ENCODE data around the gene ZNF98. TPM values are rescaled to one million over a fixed set of nuclear protein-coding genes. Genes with fewer than 3 reads are reported as not detected.

ZNF98 gene
- polyA plus RNA-seq (not detected in 2 replicates), polyA minus RNA-seq (not detected in 2 replicates)

DNA sequence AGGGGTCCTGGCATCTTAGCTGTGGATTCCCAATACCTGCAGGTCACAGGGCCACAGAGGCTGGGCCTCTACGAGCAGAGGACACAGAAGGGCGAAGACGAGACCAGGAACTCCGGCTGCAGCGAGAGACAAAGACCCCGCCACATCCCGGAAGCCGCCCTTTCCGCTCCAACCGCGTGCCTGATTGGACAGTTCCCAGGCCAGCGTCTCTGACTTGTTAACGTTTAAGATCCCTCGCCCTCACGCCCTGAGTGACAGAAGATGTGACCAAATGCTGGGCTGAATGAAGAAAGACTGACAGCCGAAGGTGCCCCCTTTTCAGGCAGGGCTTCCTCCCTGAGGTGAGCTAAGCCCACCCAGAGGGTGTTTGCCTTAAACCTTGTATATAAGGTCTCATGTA lies at the start of gene ZNF98:
Gene ZNF98, minus strand, starts transcription at position 136 of the 400 bp plus-strand sequence. Its CDS starts 122 bp downstream, at position 14.
- Histone ChIP-seq H3K9ac (ENCODE audit: low read length) (no peak within 1 kb of the TSS), H3K9me2 (ENCODE audit: insufficient read depth, low read length) (no peaks in the 10 kb centered on the region), H3K79me2 (replicated peaks; ENCODE audit: insufficient read depth, low read length) (no peaks in the 10 kb centered on the region), H2AFZ (ENCODE audit: low read depth, low read length) (no peak within 1 kb of the TSS), H3K27me3 (ENCODE audit: insufficient read depth, low read depth, low read length) (no peaks in the 10 kb centered on the region), H3K4me3 (ENCODE audit: low read length) (no peak within 1 kb of the TSS), H3F3A (ENCODE audit: insufficient read depth, low read length, poor library complexity, severe bottlenecking) (no peaks in the 10 kb centered on the region), H3K9me3 (ENCODE audit: low read length) (peaks cover 8% of the 10 kb centered on the region), H3K36me3 (ENCODE audit: insufficient read depth, low read length) (no peaks in the 10 kb centered on the region), H3K27ac (ENCODE audit: low read length) (no peak within 1 kb of the TSS), H4K20me1 (ENCODE audit: insufficient read depth) (no peaks in the 10 kb centered on the region), H3K4me2 (ENCODE audit: low read length) (no peak within 1 kb of the TSS)
- no peak for TF ChIP-seq SMC3 (conservative IDR thresholded peaks at IDR 0.05; ENCODE audit: poor library complexity)
- TF ChIP-seq POLR2AphosphoS5 (IDR thresholded peaks at IDR 0.05), result no peak
- TF ChIP-seq TAF1 (IDR thresholded peaks at IDR 0.05; ENCODE audit: low read depth), result no peak
- TF ChIP-seq REST (IDR thresholded peaks at IDR 0.05; ENCODE audit: borderline replicate concordance), result no peak
- TF ChIP-seq MXI1 (conservative IDR thresholded peaks at IDR 0.05; ENCODE audit: poor library complexity, severe bottlenecking), result no peak
- no peak for TF ChIP-seq CTCF (IDR thresholded peaks at IDR 0.05; ENCODE audit: poor library complexity, severe bottlenecking)
- TF ChIP-seq RAD21 (conservative IDR thresholded peaks at IDR 0.05), result no peak
- TF ChIP-seq EZH2 (IDR thresholded peaks at IDR 0.05; ENCODE audit: borderline replicate concordance, insufficient read depth, low read length, poor library complexity, severe bottlenecking), result no peak
- TF ChIP-seq EP300 (conservative IDR thresholded peaks at IDR 0.05; ENCODE audit: poor library complexity, severe bottlenecking), result no peak

GRCh38 chr19:22446605-22447004 lies 24.5 kb upstream of the ZNF98 start:
- Histone ChIP-seq H3K4me3 (ENCODE audit: low read length) (no peak overlapping the region), H3K79me2 (replicated peaks; ENCODE audit: insufficient read depth, low read length) (no peaks in the 10 kb centered on the region), H3K9ac (ENCODE audit: low read length) (no peak overlapping the region), H3K4me2 (ENCODE audit: low read length) (no peak overlapping the region), H4K20me1 (ENCODE audit: insufficient read depth) (no peaks in the 10 kb centered on the region), H2AFZ (ENCODE audit: low read depth, low read length) (no peak overlapping the region), H3K9me3 (ENCODE audit: low read length) (no peaks in the 10 kb centered on the region), H3K9me2 (ENCODE audit: insufficient read depth, low read length) (no peaks in the 10 kb centered on the region), H3K36me3 (ENCODE audit: insufficient read depth, low read length) (no peaks in the 10 kb centered on the region), H3K27me3 (ENCODE audit: insufficient read depth, low read depth, low read length) (no peaks in the 10 kb centered on the region), H3K27ac (ENCODE audit: low read length) (no peak overlapping the region), H3F3A (ENCODE audit: insufficient read depth, low read length, poor library complexity, severe bottlenecking) (no peaks in the 10 kb centered on the region)
- no peak for TF ChIP-seq MXI1 (conservative IDR thresholded peaks at IDR 0.05; ENCODE audit: poor library complexity, severe bottlenecking)
- TF ChIP-seq EP300 (conservative IDR thresholded peaks at IDR 0.05; ENCODE audit: poor library complexity, severe bottlenecking), result no peak
- no peak for TF ChIP-seq CTCF (IDR thresholded peaks at IDR 0.05; ENCODE audit: poor library complexity, severe bottlenecking)
- no peak for TF ChIP-seq POLR2AphosphoS5 (IDR thresholded peaks at IDR 0.05)
- no peak for TF ChIP-seq EZH2 (IDR thresholded peaks at IDR 0.05; ENCODE audit: borderline replicate concordance, insufficient read depth, low read length, poor library complexity, severe bottlenecking)
- TF ChIP-seq RAD21 (conservative IDR thresholded peaks at IDR 0.05), result no peak

All from neural cell (in vitro differentiated cells).